HepG2 (cell line): Measurements from ENCODE around the gene CEP83.

Experiments used
- CTCF ChIP-seq: sonication (generic); formaldehyde crosslinking; IDR thresholded peaks from 2 replicates; pipeline ENCODE4 v1.5.0; 2020; ENCODE audit warnings: mild to moderate bottlenecking, missing genetic modification reagents, moderate library complexity
- DBP ChIP-seq: sonication (generic); formaldehyde crosslinking; IDR thresholded peaks from 2 replicates; pipeline ENCODE4 v1.4.0; 2020; ENCODE audit warnings: missing genetic modification reagents; ENCODE audit errors: not compliant biosample characterization
- DNMT1 ChIP-seq: sonication (generic); formaldehyde crosslinking; IDR thresholded peaks from 2 replicates; pipeline ENCODE4 v1.5.1; 2020; ENCODE audit warnings: mild to moderate bottlenecking, missing genetic modification reagents
- PAX8 ChIP-seq: sonication (generic); formaldehyde crosslinking; IDR thresholded peaks from 2 replicates; pipeline ENCODE4 v1.8.0; 2022; ENCODE audit warnings: mild to moderate bottlenecking, missing genetic modification reagents, borderline replicate concordance
- POLR2AphosphoS5 ChIP-seq: IDR thresholded peaks from 2 replicates; pipeline ENCODE4 v1.6.1; 2012; ENCODE audit warnings: low read depth, low read length
- ZBTB21 ChIP-seq: sonication (generic); formaldehyde crosslinking; IDR thresholded peaks from 2 replicates; pipeline ENCODE4 v1.4.0; 2020; ENCODE audit warnings: missing genetic modification reagents

GRCh38 chr12:94426049-94426448 lies 33.6 kb downstream of the CEP83 start:
- TF ChIP-seq CTCF (CRISPR knock-in tag) (no peak), ZBTB21 (CRISPR knock-in tag) (no peak), DNMT1 (CRISPR knock-in tag) (no peak), PAX8 (CRISPR knock-in tag) (no peak), DBP (CRISPR knock-in tag) (no peak), POLR2AphosphoS5 (no peak)
